Brain microvascular endothelial cell (primary cell): Measurements from ENCODE around the gene WDHD1.

Source experiments
- DNase-seq: peaks from one replicate; pipeline ENCODE4 v3.0.0-alpha.2; 2020
- H3K27ac ChIP-seq: fragments of 250-450 bp; sonication (Bioruptor Pico); 2 replicates; pipeline ENCODE4 v1.5.1; 2020; ENCODE audit warnings: mild to moderate bottlenecking, moderate library complexity
- H3K27me3 ChIP-seq: fragments of 250-450 bp; sonication (Bioruptor Pico); replicated peaks from 2 replicates; pipeline ENCODE4 v1.5.1; 2020; ENCODE audit warnings: mild to moderate bottlenecking
- H3K36me3 ChIP-seq: fragments of 250-450 bp; sonication (Bioruptor Pico); replicated peaks from 2 replicates; pipeline ENCODE4 v1.5.1; 2020; ENCODE audit warnings: mild to moderate bottlenecking
- H3K4me3 ChIP-seq: 2 replicates; pipeline ENCODE4 v1.5.1; 2011; ENCODE audit warnings: low read depth, mild to moderate bottlenecking, control low read depth, low read length, moderate library complexity
- in situ Hi-C: cut with HindIII; loops from 2 replicates; pipeline ENCODE4 v1.10.0; 2017; ENCODE audit warnings: low sequenced_read_pairs, low pct_ligation_motif_present
- TF ChIP-seq, protein P1 (sequence below): IDR thresholded peaks from 2 replicates; pipeline ENCODE4 v1.5.1; 2011; ENCODE audit warnings: low read depth, mild to moderate bottlenecking, moderate library complexity, low read length, control low read depth, inconsistent platforms; ENCODE audit errors: missing control alignments

Gene WDHD1

GRCh38 chr14:55000381-55000780, 26.5 kb downstream of the WDHD1 start:
- Histone ChIP-seq H3K27me3 (no peaks in the 10 kb centered on the region), H3K27ac (no peak overlapping the region), H3K4me3 (no peak overlapping the region), H3K36me3 (no peaks in the 10 kb centered on the region)
- peak; percentile 11 for DNase-seq
- in situ Hi-C loops, result no loop called here
- TF ChIP-seq, protein P1, sequence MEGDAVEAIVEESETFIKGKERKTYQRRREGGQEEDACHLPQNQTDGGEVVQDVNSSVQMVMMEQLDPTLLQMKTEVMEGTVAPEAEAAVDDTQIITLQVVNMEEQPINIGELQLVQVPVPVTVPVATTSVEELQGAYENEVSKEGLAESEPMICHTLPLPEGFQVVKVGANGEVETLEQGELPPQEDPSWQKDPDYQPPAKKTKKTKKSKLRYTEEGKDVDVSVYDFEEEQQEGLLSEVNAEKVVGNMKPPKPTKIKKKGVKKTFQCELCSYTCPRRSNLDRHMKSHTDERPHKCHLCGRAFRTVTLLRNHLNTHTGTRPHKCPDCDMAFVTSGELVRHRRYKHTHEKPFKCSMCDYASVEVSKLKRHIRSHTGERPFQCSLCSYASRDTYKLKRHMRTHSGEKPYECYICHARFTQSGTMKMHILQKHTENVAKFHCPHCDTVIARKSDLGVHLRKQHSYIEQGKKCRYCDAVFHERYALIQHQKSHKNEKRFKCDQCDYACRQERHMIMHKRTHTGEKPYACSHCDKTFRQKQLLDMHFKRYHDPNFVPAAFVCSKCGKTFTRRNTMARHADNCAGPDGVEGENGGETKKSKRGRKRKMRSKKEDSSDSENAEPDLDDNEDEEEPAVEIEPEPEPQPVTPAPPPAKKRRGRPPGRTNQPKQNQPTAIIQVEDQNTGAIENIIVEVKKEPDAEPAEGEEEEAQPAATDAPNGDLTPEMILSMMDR, result no peak

DNA sequence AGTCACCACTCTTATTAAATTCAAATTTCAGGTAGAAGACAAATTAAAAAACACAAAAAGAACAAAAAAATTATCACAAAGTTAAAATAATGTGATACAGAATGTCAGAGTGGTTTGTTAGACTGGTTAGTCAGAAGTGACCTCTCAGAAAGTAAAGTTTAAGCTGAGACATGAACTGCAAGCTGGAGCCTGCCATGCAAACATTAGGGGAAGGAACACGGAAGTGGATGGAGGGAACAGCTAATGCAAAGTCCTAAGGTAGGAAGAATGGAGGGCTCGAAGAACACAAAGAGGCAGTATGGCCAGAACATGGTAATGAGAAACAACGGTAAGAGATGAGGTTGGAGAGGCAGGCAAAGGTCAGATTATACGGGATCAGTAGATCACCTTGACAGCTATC, 41.7 kb downstream of the WDHD1 start:
- Histone ChIP-seq H3K27ac (no peak overlapping the region), H3K4me3 (no peak overlapping the region), H3K36me3 (no peaks in the 10 kb centered on the region), H3K27me3 (no peaks in the 10 kb centered on the region)
- no peak for DNase-seq
- in situ Hi-C loops, result no loop called here
- TF ChIP-seq, protein P1, result no peak

DNA sequence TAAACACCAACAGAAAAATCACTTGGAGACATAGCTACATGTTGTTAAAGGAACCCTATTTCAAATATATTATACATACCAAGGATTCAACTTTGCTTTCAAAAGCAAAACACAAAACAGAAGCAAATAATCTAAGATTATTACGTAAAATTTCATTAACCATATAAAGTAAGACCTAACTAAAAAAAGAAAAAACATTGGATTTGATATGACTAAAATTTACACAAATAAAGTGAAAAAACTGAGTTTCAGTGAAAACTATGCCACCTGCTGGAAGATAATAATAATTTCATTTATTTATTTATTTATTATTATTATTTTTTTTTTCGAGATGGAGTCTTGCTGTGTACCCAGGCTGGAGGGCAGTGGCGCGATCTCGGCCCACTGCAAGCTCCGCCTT, 45.2 kb downstream of the WDHD1 start:
- in situ Hi-C loops, result no loop called here
- DNase-seq, result no peak
- TF ChIP-seq, protein P1, result no peak
- Histone ChIP-seq H3K4me3 (no peak overlapping the region), H3K27me3 (no peaks in the 10 kb centered on the region), H3K36me3 (no peaks in the 10 kb centered on the region), H3K27ac (no peak overlapping the region)

GRCh38 chr14:54979039-54979438, 47.9 kb downstream of the WDHD1 start:
- in situ Hi-C loops, result no loop called here
- Histone ChIP-seq H3K27me3 (no peaks in the 10 kb centered on the region), H3K36me3 (no peaks in the 10 kb centered on the region), H3K4me3 (no peak overlapping the region), H3K27ac (no peak overlapping the region)
- DNase-seq, result no peak
- TF ChIP-seq, protein P1, result no peak

- Histone ChIP-seq H3K27me3 (no peaks in the 10 kb centered on the region), H3K27ac (peak overlapping the region; percentile 32), H3K4me3 (no peak overlapping the region), H3K36me3 (no peaks in the 10 kb centered on the region)
- in situ Hi-C loops, result no loop called here
- TF ChIP-seq, protein P1, result no peak
- peak; percentile 71 for DNase-seq
These were observed 50.6 kb downstream of the WDHD1 start for GRCh38 chr14:54976316-54976715.

DNA sequence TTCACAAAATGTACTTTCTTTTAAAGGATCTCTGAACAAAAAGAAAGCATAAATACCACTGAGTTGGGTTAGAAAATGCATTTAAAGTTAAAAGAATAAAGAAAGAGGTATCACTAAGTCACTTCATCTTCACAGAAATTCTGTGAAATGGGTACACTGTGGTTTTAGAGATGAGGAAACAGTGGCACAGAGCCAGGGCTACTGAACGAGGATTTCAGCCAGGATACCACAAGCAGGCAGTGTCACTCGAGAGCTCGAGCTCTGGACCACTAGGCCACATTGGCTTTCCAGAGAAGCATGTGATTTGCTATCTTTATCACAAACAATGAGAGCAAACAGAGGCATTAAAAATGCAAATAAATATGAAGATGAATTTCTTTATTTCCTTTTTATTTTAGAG, 51.0 kb downstream of the WDHD1 start:
- H3K4me3 ChIP-seq, result no peak overlapping the region
- H3K27ac ChIP-seq, result peak overlapping the region; percentile 32
- peak; percentile 11 for DNase-seq
- TF ChIP-seq, protein P1, result no peak
- no peaks in the 10 kb centered on the region for H3K36me3 ChIP-seq
- no peaks in the 10 kb centered on the region for H3K27me3 ChIP-seq
- in situ Hi-C loops, result no loop called here
